ENCODE data around the gene ZIM2. TPM values are rescaled to one million over a fixed set of nuclear protein-coding genes. Genes with fewer than 3 reads are reported as not detected.

ZIM2 gene
- total and polyA plus RNA-seq, 2 experiments from 2014 or later, result not detected

- TF ChIP-seq REST (IDR thresholded peaks at IDR 0.05; ENCODE audit: unreplicated experiment) (no peak), EZH2phosphoT487 (IDR thresholded peaks at IDR 0.05; ENCODE audit: unreplicated experiment) (no peak), ZNF331 (CRISPR knock-in tag; IDR thresholded peaks at IDR 0.05; ENCODE audit: low read depth) (no peak), NANOG (IDR thresholded peaks at IDR 0.05; ENCODE audit: borderline replicate concordance) (no peak), POLR2AphosphoS5 (IDR thresholded peaks at IDR 0.05; ENCODE audit: low read depth) (no peak)
Observed at GRCh38 chr19:56877069-56877715, 36.7 kb upstream of the ZIM2 start (continued).

DNA sequence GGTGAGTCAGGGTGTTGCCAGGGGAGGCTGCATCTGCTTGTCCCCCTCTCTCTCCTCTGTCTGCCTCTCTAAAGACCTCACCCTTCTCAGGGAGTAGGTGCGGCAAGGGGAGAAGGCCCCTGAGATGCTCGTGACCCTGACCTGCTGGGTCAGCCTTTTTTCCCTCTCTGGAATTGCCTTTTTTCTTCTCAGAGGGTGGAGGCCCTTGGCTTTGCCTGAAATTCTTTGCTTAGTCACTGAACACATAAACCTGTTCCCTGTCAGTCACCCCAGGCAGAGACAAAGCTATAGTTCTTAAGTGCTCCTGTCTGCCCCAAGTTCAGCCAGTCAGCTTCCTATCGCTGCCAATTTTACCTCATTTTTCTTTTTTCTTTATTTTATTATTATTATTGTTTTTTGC lies 35.2 kb upstream of the ZIM2 start:
- Mint-ChIP-seq H3K27me3 (ENCODE audit: insufficient read depth, low read depth, poor library complexity) (peaks cover 11% of the 10 kb centered on the region), H3K4me3 (no peak overlapping the region), H3K4me1 (no peaks in the 10 kb centered on the region), H3K27ac (no peak overlapping the region), H3K9me3 (peaks cover 95% of the 10 kb centered on the region), H3K36me3 (ENCODE audit: low read depth) (peaks cover 49% of the 10 kb centered on the region)
- TF ChIP-seq NANOG (IDR thresholded peaks at IDR 0.05; ENCODE audit: borderline replicate concordance) (no peak), JUNB (IDR thresholded peaks at IDR 0.05; ENCODE audit: unreplicated experiment) (no peak), EZH2 (IDR thresholded peaks at IDR 0.05; ENCODE audit: low read depth, unreplicated experiment) (no peak), ZNF462 (CRISPR knock-in tag; IDR thresholded peaks at IDR 0.05) (no peak), EZH2phosphoT487 (IDR thresholded peaks at IDR 0.05; ENCODE audit: unreplicated experiment) (no peak), CREB1 (CRISPR knock-in tag; IDR thresholded peaks at IDR 0.05; ENCODE audit: low read depth) (no peak)
- Histone ChIP-seq H3K36me3 (ENCODE audit: insufficient read depth) (peaks cover 7% of the 10 kb centered on the region; the same call in 1 of the 2 replicates), H3K27ac (ENCODE audit: low read depth) (no peak overlapping the region), H3K27me3 (ENCODE audit: insufficient read depth) (no peaks in the 10 kb centered on the region), H3K79me2 (replicated peaks; ENCODE audit: insufficient read depth) (no peaks in the 10 kb centered on the region), H3K4me3 (no peak overlapping the region), H3K4me1 (ENCODE audit: insufficient read depth) (no peaks in the 10 kb centered on the region), H3F3A (replicated peaks; ENCODE audit: low read depth) (no peaks in the 10 kb centered on the region), H3K4me2 (no peak overlapping the region), H3K9me2 (ENCODE audit: insufficient read depth) (no peaks in the 10 kb centered on the region), H2AFZ (no peak overlapping the region), H4K20me1 (replicated peaks; ENCODE audit: insufficient read depth) (no peaks in the 10 kb centered on the region)
- ATAC-seq (no peak), DNase-seq (ENCODE audit: low spot score) (no peak)
